DMS53 (cell line): Measurements from ENCODE around the gene LRRTM4.
"Not testable (repeated sequence)": the region's sequence is repeated elsewhere in the genome, so short reads cannot be mapped to it uniquely, and the experiment has no call there.

Source experiments
- DNase-seq: peaks from one replicate; lab custom pipeline; 2025; lab: John Stamatoyannopoulos, UW

Gene LRRTM4

DNA sequence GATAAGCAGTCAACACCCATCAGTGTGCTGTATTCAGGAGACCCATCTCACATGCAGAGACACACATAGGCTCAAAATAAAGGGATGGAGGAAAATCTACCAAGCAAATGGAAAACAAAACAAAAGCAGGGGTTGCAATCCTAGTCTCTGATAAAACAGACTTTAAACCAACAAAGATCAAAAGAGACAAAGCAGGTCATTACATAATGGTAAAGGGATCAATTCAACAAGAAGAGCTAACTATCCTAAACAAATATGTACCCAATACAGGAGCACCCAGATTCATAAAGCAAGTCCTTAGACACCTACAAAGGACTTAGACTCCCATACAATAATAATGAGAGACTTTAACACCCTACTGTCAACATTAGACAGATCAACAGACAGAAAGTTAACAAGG is 358.2 kb downstream of the LRRTM4 start:
- not testable (repeated sequence) for DNase-seq

DNA sequence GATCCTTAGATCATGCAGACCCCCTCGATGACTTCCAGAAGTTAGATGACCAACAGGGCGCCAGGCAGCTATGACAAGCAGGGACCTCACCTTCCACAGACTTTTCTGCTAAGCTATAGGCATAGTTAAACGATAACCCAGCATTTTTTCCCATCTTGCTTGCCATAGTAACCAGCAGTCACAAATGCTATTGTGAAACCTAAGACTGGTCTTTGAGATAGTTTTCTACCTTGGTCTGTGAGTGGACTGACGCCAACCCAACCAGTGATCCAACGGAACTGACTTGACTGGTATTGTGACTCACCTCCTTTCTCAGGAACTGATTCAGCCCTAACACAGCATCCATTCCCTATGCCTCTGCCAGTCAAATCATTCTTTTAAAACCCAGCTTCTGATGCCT is 361.2 kb downstream of the LRRTM4 start:
- DNase-seq, result peak; percentile 48

- DNase-seq, result peak; percentile 20
These were observed 365.6 kb downstream of the LRRTM4 start for GRCh38 chr2:77156599-77156998.

DNA sequence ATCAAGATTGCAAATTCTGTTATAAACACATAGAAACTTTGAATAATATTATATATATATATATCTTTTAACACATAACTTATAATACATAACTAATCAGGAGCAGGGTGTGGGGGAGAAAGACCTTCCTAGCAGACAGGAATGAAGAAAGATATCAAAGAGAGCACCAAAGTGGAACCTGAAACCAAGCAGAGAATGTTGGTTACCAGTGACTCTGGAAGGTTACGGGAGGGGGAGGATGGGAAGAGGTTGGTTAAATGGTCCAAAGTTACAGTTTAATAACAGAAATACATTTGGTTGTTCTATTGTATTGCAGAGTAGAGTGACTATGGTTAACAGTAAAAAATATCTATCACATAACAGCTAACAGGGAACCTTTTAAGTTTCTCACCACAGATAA is 366.7 kb downstream of the LRRTM4 start:
- DNase-seq, result no peak

DNA sequence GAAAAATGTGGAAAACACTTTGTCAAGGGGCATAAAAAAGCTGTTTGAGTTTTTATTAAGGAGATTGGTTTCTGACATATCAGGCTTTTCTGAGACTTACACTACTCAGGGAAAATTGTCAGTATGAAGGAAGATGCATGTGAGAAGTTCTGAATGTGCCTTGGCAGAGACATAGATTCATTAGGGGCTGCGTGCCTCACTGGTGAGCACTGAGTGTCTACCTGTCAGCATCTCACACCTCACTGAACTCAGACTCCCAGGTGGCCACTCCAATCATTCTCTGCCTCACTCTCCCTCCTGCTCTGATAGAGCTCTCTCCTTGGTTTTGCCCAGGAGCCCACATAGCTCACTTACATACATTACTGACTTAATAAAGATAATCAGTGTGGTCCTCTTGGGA is 372.6 kb downstream of the LRRTM4 start:
- no peak for DNase-seq

DNA sequence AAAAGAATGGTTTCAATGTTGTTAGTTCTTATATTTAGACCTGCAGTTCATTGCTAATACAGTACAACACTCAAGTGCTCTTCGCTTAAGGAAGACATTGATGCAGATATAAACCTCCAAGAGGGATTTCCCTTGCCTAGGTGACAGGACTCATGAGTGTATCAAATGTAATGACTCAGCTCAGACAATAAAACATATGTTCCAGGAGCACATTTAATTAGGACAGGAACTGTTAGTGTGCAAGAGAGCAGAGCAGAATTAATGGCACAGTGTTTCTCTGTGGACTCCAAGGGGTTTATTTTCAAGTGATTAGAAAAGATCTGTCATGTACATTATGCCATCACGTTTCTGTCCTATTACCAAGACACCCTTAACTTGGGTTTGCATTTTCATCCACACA is 375.0 kb downstream of the LRRTM4 start:
- DNase-seq, result no peak

DNA sequence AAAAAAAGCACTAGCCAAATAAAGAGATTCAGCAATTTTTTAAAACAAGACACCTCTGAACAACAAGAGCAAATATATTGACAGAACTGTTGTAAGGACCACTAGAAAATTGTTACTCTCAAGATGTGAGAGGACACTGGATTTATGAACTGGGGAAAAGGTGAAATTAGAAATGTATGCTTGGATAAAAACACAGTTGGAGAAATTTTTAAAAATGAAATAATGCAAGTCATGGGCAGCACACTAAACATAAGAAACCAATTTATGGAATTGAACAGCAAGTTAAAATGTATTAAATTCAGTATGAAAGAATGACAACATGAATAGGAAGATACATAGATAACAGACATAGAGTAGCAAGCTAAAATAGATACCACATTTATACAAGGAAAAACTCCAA is 377.4 kb downstream of the LRRTM4 start:
- no peak for DNase-seq

GRCh38 chr2:77142141-77142540 is 380.0 kb downstream of the LRRTM4 start:
- no peak for DNase-seq

- DNase-seq, result not testable (repeated sequence)
These were observed 393.7 kb downstream of the LRRTM4 start for GRCh38 chr2:77128479-77128878.

- DNase-seq, result no peak
These were observed 394.8 kb downstream of the LRRTM4 start for GRCh38 chr2:77127345-77127744.

GRCh38 chr2:77121518-77121917 is 400.7 kb downstream of the LRRTM4 start:
- no peak for DNase-seq

- DNase-seq, result no peak
These were observed 402.8 kb downstream of the LRRTM4 start for GRCh38 chr2:77119333-77119732.

DNA sequence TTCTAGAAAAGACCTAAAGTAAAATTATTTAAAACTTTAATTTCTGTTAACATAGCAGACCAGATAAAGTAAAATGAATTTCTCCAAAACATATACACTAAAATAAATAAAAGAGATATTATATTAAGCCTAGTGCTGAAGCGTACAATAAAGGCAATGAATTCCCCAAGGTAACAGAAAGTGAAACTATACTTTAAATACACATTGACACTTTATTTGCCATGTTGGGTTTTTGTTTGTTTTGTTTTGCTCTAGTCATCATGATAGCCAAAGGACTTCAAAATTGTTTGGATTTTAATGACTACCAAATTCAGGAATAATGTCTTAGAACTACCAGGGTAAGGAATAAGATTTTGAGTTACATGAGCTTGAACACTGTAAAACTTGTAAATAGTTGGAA is 413.3 kb downstream of the LRRTM4 start:
- peak; percentile 53 for DNase-seq

DNA sequence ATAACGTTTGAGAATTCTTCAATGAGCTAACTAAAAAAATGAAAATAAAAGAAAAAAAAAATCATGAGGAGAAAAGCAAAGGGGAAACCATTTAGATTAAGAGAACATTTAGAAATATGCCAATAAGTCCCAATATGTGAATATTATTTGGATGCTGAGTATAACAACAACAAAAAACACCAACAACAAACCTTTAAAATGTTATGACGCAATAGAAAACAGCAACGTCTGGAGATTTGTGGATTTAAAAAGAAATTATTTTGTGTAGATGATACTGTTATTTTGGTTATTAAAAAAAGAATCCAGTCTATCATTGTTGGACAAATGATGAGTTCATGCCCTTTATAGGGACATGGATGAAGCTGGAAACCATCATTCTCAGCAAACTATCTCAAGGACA is 417.2 kb downstream of the LRRTM4 start:
- no peak for DNase-seq

GRCh38 chr2:77104554-77104953 is 417.6 kb downstream of the LRRTM4 start:
- DNase-seq, result no peak

- DNase-seq, result no peak
These were observed 419.2 kb downstream of the LRRTM4 start for GRCh38 chr2:77102927-77103326.

DNA sequence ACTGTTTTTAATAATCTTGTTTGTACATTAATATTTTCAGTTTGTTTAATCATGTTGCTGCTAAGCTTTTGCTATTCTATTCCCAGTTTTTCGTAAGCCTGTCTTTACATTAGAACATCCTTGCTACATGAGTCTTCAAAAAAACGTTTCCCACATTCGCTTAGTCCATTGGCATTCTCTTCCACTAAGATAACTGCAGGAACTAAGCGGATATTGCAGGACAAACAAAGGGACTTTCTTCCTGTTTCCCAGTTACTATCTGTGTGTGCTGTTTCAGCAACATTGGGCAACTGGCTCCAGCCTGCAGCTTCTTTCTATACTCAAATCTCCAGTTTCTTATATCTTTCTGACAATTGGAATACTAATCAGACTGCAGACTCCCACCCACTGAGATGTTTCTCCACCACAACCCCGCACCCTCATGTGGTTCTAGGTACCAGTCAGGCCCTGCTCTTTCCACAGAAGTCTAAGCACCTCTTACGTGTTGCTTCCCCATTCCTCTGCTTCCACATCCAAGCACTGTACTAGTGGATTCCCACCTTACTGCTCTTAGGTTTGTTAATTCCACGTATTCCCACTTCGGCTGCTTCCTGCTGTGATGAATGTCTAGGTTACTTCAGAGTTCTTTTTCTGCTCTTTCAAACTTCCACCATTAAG is 420.3 kb downstream of the LRRTM4 start:
- DNase-seq, result no peak

DNA sequence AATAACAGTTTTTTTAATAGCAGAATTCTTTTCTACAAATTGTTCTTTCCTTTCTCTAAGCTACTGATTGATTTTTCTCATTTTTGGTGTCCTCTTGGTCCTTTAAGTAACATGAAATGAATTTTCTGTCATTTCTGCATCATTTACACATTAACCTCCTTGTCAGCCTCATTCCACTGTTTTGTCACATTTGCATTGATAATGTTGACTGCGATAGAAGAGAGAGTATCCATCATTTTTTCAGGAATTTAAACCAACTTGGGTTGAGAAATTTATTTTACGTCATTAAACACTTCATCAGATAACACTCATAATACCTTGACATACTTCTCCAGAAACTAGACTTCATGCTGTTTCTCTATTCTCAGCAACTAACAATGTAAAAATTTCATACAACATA is 422.2 kb downstream of the LRRTM4 start:
- no peak for DNase-seq

GRCh38 chr2:77095525-77095924 is 426.7 kb downstream of the LRRTM4 start:
- not testable (repeated sequence) for DNase-seq

GRCh38 chr2:77095096-77095495 is 427.1 kb downstream of the LRRTM4 start:
- no peak for DNase-seq

DNA sequence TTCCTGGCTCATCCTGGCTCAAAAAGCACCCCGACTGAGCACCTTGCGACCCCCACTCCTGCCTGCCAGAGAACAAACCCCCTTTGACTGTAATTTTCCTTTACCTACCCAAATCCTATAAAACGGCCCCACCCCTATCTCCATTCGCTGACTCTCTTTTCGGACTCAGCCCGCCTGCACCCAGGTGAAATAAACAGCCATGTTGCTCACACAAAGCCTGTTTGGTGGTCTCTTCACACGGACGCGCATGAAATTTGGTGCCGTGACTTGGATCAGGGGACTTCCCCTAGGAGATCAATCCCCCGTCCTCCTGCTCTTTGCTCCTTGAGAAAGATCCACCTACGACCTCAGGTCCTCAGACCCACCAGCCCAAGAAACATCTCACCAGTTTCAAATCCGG is 433.8 kb downstream of the LRRTM4 start:
- DNase-seq, result not testable (repeated sequence)

GRCh38 chr2:77087987-77088414 is 434.2 kb downstream of the LRRTM4 start:
- DNase-seq, result no peak

DNA sequence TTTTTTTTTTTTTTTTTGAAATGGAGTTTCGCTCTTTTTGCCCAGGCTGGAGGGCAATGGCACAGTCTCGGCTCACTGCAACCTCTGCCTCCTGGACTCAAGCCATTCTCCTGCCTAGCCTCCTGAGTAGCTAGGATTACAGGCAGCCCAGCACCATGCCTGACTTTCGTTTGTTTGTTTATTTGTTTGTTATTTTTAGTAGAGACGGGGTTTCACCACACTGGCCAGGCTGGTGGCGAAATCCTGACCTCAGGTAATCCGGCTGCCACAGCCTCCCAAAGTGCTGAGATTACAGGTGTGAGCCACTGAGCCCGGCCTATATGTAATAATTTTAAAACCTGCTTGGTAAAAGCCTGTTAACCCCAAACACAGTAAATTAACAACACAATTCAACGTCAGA is 435.7 kb downstream of the LRRTM4 start:
- no peak for DNase-seq

DNA sequence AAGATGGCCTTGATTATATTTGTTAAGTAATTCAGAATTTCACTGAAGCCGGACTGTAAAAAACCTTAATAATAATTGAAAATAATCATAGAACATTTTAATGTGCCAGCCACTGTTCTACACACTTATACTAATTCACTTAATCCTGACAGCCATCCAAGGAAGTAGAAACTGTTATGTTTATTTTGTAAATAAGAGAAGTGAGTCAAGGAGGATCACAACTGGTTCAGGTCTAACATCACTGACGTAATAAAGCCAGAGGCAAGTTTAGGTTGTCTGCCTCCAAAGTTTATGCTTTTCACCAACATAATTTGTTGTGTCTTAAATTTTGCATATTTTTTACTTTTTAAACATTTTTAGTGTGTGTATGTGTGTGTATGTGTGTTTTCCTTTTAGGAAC is 436.1 kb downstream of the LRRTM4 start:
- DNase-seq, result peak; percentile 17
